GM12878 (cell line): Measurements from ENCODE around the gene CCT4. TPM values are rescaled to one million over a fixed set of nuclear protein-coding genes. Genes with fewer than 3 reads are reported as not detected.
A peak's percentile ranks its signal among the peaks of the same experiment; 100 is the strongest.

ENCODE experiments used
- BCLAF1 ChIP-seq: fragments of 450-650 bp; IDR thresholded peaks from 2 replicates; pipeline ENCODE4 v1.6.1; 2017; ENCODE audit warnings: antibody characterized with exemption, mild to moderate bottlenecking, moderate library complexity
- CBX3 ChIP-seq: fragments of 200-600 bp; sonication (generic); IDR thresholded peaks from 2 replicates; pipeline ENCODE4 v1.6.1; 2016; ENCODE audit warnings: low read depth, borderline replicate concordance
- CBX5 ChIP-seq: sonication (generic); IDR thresholded peaks from 2 replicates; pipeline ENCODE4 v1.6.1; 2016; ENCODE audit warnings: low read depth, moderate library complexity, mild to moderate bottlenecking, inconsistent platforms
- CEBPZ ChIP-seq: fragments of 150-350 bp; IDR thresholded peaks from 2 replicates; pipeline ENCODE4 v1.6.1; 2016; ENCODE audit warnings: low read depth, low read length
- ESRRA ChIP-seq: IDR thresholded peaks from 2 replicates; pipeline ENCODE4 v1.6.1; 2012; ENCODE audit warnings: mild to moderate bottlenecking, low read length, improper control_type of control experiment
- IKZF2 ChIP-seq, 2 experiments: fragments of 450-650 bp; IDR thresholded peaks; 2 replicates each; pipeline ENCODE4 v1.6.1; 2017; ENCODE audit warnings: mild to moderate bottlenecking in 2 of 2, moderate library complexity in 2 of 2
- JUND ChIP-seq: IDR thresholded peaks from 2 replicates; pipeline ENCODE4 v1.6.1; 2012; ENCODE audit warnings: low read depth, mild to moderate bottlenecking, low read length, improper control_type of control experiment, moderate library complexity
- KAT2A ChIP-seq: conservative IDR thresholded peaks from 2 replicates; pipeline ENCODE4 v1.6.1; 2011; ENCODE audit warnings: low read depth, low read length; ENCODE audit not compliant: control insufficient read depth
- MAX ChIP-seq: IDR thresholded peaks from 2 replicates; pipeline ENCODE4 v1.6.1; 2012; ENCODE audit warnings: low read depth, low read length, improper control_type of control experiment
- MEF2B ChIP-seq: fragments of 450-650 bp; IDR thresholded peaks from 2 replicates; pipeline ENCODE4 v1.6.1; 2018; ENCODE audit warnings: mild to moderate bottlenecking, moderate library complexity; ENCODE audit not compliant: partially characterized antibody, poor library complexity, severe bottlenecking
- POLR2A ChIP-seq: IDR thresholded peaks from 2 replicates; pipeline ENCODE4 v1.6.1; 2011; ENCODE audit warnings: low read depth, mild to moderate bottlenecking, low read length
- RCOR1 ChIP-seq: conservative IDR thresholded peaks from 2 replicates; pipeline ENCODE4 v1.6.1; 2012; ENCODE audit warnings: low read depth, low read length, improper control_type of control experiment
- SIX5 ChIP-seq: IDR thresholded peaks from 2 replicates; pipeline ENCODE4 v1.6.1; 2011; ENCODE audit warnings: mild to moderate bottlenecking, low read depth, low read length, moderate library complexity; ENCODE audit not compliant: severe bottlenecking
- SMAD5 ChIP-seq: IDR thresholded peaks from 2 replicates; pipeline ENCODE4 v1.6.1; 2016; ENCODE audit warnings: antibody characterized with exemption, low read depth
- SP1 ChIP-seq: IDR thresholded peaks from one replicate; pipeline ENCODE4 v1.6.1; 2011; ENCODE audit warnings: low read depth, low read length
- SPI1 ChIP-seq: IDR thresholded peaks from 2 replicates; pipeline ENCODE4 v1.6.1; 2011; ENCODE audit warnings: low read depth, mild to moderate bottlenecking, low read length, moderate library complexity, borderline replicate concordance; ENCODE audit not compliant: insufficient read depth
- SUPT20H ChIP-seq: IDR thresholded peaks from 2 replicates; pipeline ENCODE4 v1.6.1; 2011; ENCODE audit warnings: low read depth, mild to moderate bottlenecking, low read length, moderate library complexity, borderline replicate concordance; ENCODE audit not compliant: control insufficient read depth
- TAF1 ChIP-seq: IDR thresholded peaks from 2 replicates; pipeline ENCODE4 v1.6.1; 2011; ENCODE audit warnings: mild to moderate bottlenecking, low read depth, low read length, borderline replicate concordance
- ZSCAN29 ChIP-seq: fragments of 450-650 bp; IDR thresholded peaks from 2 replicates; pipeline ENCODE4 v1.6.1; 2017; ENCODE audit warnings: mild to moderate bottlenecking, moderate library complexity
- polyA plus RNA-seq, 11 experiments: library from polyadenylated mRNA; depleted of rRNA in 4 of 11; unstranded in 6 of 11; stranded (reverse) in 5 of 11; fragments of >200 nt; fragmentation: Nextera tagmentation in 4 of 11; fragmentation: Illumina TruSeq in 1 of 11; extraction: Ambion mirVana in 4 of 11; extraction: Trizol in 1 of 11; gene quantifications; 1 replicate in 1 of 11; 2 replicates in 10 of 11; pipeline versions ENCODE4 v1.2.1 to v1.2.3, GENCODE V29; 2011 to 2016; ENCODE audit warnings: inconsistent platforms in 2 of 11, missing spikeins in 2 of 11, low read depth in 1 of 11
- total RNA-seq, 4 experiments: library from RNA; depleted of rRNA in 3 of 4; stranded (reverse); fragments of >200 nt in 3 of 4; fragmentation: Illumina TruSeq in 1 of 4; extraction: Trizol in 1 of 4; gene quantifications; 2 replicates each; pipeline versions ENCODE4 v1.2.1 to v1.2.3, GENCODE V29; 2013 to 2021
- TF ChIP-seq, protein P1 (sequence below): fragments of 450-650 bp; IDR thresholded peaks from 2 replicates; pipeline ENCODE4 v1.6.1; 2017; ENCODE audit warnings: low read depth, mild to moderate bottlenecking, moderate library complexity

Gene CCT4
- total and polyA plus RNA-seq, 10 of the 15 experiments (the other 5 are each of a cell fraction or from before 2014, with no cell fraction given): 76.6 to 320 (median 211) TPM

DNA sequence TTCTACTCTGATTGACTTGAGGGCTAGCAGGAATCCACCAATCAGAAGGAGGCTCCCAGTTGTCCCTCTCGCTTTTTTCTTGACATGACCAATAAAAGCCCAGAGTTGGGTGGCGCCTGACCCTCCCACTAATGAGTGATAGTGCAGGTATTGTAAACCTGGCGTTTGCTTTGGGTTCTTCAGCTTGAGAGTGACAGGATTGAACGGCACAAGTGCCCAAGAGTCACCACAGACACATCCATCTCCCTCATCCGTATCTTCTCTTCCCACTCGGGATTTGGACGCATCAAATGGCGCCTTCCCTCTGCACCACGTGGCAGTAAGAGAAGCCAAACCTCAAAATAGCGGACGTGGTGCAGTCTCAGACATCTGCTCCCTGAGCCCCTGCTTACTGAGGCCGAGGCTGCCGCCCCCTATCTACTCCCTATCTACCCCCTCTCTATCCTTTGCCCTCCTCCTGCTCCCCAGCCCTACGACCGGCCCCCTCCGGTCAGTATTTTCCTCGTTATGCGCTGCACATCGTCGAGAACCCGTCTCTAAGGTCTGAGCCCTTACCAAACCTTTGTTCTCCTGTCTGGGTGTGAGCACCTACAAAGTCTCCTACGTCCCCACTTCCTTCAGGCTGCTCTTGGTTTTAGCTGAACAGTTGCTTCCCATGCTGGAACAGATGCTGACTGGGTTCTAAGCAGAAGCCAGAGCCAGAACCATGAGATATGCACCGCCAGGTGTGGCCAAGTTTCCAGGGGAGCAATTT, 33.7 kb downstream of the CCT4 start (continued):
- peak; percentile 60; the same call in 1 of the 2 replicates for TF ChIP-seq CEBPZ
- TF ChIP-seq SIX5: no peak
- no peak for TF ChIP-seq KAT2A
- TF ChIP-seq ZSCAN29: no peak
- no peak for TF ChIP-seq SPI1
- TF ChIP-seq SUPT20H: no peak
- no peak for TF ChIP-seq MEF2B
- peak; percentile 60 for TF ChIP-seq POLR2A
- TF ChIP-seq, protein P1, sequence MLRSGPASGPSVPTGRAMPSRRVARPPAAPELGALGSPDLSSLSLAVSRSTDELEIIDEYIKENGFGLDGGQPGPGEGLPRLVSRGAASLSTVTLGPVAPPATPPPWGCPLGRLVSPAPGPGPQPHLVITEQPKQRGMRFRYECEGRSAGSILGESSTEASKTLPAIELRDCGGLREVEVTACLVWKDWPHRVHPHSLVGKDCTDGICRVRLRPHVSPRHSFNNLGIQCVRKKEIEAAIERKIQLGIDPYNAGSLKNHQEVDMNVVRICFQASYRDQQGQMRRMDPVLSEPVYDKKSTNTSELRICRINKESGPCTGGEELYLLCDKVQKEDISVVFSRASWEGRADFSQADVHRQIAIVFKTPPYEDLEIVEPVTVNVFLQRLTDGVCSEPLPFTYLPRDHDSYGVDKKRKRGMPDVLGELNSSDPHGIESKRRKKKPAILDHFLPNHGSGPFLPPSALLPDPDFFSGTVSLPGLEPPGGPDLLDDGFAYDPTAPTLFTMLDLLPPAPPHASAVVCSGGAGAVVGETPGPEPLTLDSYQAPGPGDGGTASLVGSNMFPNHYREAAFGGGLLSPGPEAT: no peak
- peak; percentile 92 for TF ChIP-seq SP1
- peak; percentile 18; the same call in 1 of the 2 replicates for TF ChIP-seq SMAD5
- TF ChIP-seq IKZF2 (IDR thresholded peaks at IDR 0.05): no peak
- TF ChIP-seq MAX: peak; percentile 77; the same call in 1 of the 2 replicates
- no peak for TF ChIP-seq CBX3
- TF ChIP-seq BCLAF1: no peak
- no peak for TF ChIP-seq CBX5
- no peak for TF ChIP-seq ESRRA
- TF ChIP-seq TAF1: peak; percentile 63; the same call in 1 of the 2 replicates
- no peak for TF ChIP-seq JUND
- TF ChIP-seq RCOR1: no peak
